Measurements from ENCODE around the gene ANKDD1B. TPM values are rescaled to one million over a fixed set of nuclear protein-coding genes. Genes with fewer than 3 reads are reported as not detected.
A peak's percentile ranks its signal among the peaks of the same experiment; 100 is the strongest.

The ANKDD1B gene
- total RNA-seq, 1 experiment from 2014 or later, result 0.10 TPM

DNA sequence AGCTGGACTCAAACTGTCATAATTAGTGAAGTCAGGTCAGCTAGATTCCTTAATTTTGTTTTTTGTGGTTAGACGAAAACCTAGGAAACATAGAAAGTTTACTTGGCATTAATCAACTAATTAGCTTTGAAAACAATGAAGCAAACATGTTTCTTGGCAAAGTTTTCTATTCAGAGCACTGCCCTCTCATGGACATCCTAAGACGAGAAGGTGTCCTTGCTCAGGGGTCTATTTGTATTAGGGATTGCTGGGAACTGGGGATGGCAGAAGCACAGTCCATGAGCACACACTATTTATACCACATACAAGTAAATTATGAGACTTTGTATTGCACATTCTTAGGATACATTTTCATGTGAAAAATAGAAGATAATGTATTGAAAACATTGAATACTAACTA, 56.3 kb downstream of the ANKDD1B start:
- ATAC-seq (no peak), DNase-seq (ENCODE audit: low read depth, low spot score) (no peak)
- Histone ChIP-seq H3K27me3 (ENCODE audit: control insufficient read depth, insufficient read depth, low read length) (no peaks in the 10 kb centered on the region), H3K4me1 (ENCODE audit: control insufficient read depth, insufficient read depth, low read length) (peaks cover 3% of the 10 kb centered on the region), H3K36me3 (ENCODE audit: control insufficient read depth, insufficient read depth, low read length) (0 out of 2 replicates have a peak, but pooled peaks cover 2% of the 10 kb centered on the region), H3K9me3 (ENCODE audit: control insufficient read depth, insufficient read depth, low read depth, low read length) (no peaks in the 10 kb centered on the region), H3K4me3 (ENCODE audit: low read depth in 2 of 2, low read length in 2 of 2) (no peak overlapping the region), H3K27ac (ENCODE audit: low read length) (no peak overlapping the region)
- TF ChIP-seq, protein P1, sequence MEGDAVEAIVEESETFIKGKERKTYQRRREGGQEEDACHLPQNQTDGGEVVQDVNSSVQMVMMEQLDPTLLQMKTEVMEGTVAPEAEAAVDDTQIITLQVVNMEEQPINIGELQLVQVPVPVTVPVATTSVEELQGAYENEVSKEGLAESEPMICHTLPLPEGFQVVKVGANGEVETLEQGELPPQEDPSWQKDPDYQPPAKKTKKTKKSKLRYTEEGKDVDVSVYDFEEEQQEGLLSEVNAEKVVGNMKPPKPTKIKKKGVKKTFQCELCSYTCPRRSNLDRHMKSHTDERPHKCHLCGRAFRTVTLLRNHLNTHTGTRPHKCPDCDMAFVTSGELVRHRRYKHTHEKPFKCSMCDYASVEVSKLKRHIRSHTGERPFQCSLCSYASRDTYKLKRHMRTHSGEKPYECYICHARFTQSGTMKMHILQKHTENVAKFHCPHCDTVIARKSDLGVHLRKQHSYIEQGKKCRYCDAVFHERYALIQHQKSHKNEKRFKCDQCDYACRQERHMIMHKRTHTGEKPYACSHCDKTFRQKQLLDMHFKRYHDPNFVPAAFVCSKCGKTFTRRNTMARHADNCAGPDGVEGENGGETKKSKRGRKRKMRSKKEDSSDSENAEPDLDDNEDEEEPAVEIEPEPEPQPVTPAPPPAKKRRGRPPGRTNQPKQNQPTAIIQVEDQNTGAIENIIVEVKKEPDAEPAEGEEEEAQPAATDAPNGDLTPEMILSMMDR (IDR thresholded peaks at IDR 0.05), result peak; percentile 27; the same call in 1 of the 2 replicates
- TF ChIP-seq TCF7L2 (IDR thresholded peaks at IDR 0.05; ENCODE audit: low read depth, low read length), result no peak
- ChIA-PET POLR2A (no interaction called here), CTCF (no interaction called here)
- intact Hi-C loops (cut with micrococcal nuclease; ENCODE audit: unreplicated experiment), result no loop called here
- in situ Hi-C loops (cut with HindIII; ENCODE audit: low pct_unique_long_range_greater_than_20kb, low sequenced_read_pairs), result no loop called here
- BruUV-seq (replicated peaks), result no TSS peak

- ChIA-PET POLR2A (no interaction called here), CTCF (no interaction called here)
- no peaks in the 10 kb centered on the region for H3K27me3 ChIP-seq (ENCODE audit: control insufficient read depth, insufficient read depth, low read length)
- TF ChIP-seq SIN3A (IDR thresholded peaks at IDR 0.05; ENCODE audit: borderline replicate concordance, insufficient read depth, low read depth, low read length) (no peak), POLR2AphosphoS5 (IDR thresholded peaks at IDR 0.05; ENCODE audit: low read depth, low read length) (no peak)
- TF ChIP-seq, protein P2, sequence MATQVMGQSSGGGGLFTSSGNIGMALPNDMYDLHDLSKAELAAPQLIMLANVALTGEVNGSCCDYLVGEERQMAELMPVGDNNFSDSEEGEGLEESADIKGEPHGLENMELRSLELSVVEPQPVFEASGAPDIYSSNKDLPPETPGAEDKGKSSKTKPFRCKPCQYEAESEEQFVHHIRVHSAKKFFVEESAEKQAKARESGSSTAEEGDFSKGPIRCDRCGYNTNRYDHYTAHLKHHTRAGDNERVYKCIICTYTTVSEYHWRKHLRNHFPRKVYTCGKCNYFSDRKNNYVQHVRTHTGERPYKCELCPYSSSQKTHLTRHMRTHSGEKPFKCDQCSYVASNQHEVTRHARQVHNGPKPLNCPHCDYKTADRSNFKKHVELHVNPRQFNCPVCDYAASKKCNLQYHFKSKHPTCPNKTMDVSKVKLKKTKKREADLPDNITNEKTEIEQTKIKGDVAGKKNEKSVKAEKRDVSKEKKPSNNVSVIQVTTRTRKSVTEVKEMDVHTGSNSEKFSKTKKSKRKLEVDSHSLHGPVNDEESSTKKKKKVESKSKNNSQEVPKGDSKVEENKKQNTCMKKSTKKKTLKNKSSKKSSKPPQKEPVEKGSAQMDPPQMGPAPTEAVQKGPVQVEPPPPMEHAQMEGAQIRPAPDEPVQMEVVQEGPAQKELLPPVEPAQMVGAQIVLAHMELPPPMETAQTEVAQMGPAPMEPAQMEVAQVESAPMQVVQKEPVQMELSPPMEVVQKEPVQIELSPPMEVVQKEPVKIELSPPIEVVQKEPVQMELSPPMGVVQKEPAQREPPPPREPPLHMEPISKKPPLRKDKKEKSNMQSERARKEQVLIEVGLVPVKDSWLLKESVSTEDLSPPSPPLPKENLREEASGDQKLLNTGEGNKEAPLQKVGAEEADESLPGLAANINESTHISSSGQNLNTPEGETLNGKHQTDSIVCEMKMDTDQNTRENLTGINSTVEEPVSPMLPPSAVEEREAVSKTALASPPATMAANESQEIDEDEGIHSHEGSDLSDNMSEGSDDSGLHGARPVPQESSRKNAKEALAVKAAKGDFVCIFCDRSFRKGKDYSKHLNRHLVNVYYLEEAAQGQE (IDR thresholded peaks at IDR 0.05; ENCODE audit: insufficient read depth in 1 of 2, low read depth in 2 of 2, low read length in 1 of 2), result no peak
- intact Hi-C loops (cut with micrococcal nuclease; ENCODE audit: unreplicated experiment), result no loop called here
- in situ Hi-C loops (cut with HindIII; ENCODE audit: low pct_unique_long_range_greater_than_20kb, low sequenced_read_pairs), result no loop called here
- ATAC-seq (peak; percentile 46; the same call in 1 of the 2 replicates), DNase-seq (ENCODE audit: low read depth, low spot score) (no peak)
- H3K4me3 ChIP-seq (ENCODE audit: low read depth in 2 of 2, low read length in 2 of 2), result no peak overlapping the region
- BruUV-seq (replicated peaks), result no TSS peak
- H3K4me1 ChIP-seq (ENCODE audit: control insufficient read depth, insufficient read depth, low read length), result peaks cover 3% of the 10 kb centered on the region
- H3K9me3 ChIP-seq (ENCODE audit: control insufficient read depth, insufficient read depth, low read depth, low read length), result no peaks in the 10 kb centered on the region
- 0 out of 2 replicates have a peak, but pooled peaks cover 2% of the 10 kb centered on the region for H3K36me3 ChIP-seq (ENCODE audit: control insufficient read depth, insufficient read depth, low read length)
- no peak overlapping the region for H3K27ac ChIP-seq (ENCODE audit: low read length)
Measured at GRCh38 chr5:75668445-75668844, 57.2 kb downstream of the ANKDD1B start.

DNA sequence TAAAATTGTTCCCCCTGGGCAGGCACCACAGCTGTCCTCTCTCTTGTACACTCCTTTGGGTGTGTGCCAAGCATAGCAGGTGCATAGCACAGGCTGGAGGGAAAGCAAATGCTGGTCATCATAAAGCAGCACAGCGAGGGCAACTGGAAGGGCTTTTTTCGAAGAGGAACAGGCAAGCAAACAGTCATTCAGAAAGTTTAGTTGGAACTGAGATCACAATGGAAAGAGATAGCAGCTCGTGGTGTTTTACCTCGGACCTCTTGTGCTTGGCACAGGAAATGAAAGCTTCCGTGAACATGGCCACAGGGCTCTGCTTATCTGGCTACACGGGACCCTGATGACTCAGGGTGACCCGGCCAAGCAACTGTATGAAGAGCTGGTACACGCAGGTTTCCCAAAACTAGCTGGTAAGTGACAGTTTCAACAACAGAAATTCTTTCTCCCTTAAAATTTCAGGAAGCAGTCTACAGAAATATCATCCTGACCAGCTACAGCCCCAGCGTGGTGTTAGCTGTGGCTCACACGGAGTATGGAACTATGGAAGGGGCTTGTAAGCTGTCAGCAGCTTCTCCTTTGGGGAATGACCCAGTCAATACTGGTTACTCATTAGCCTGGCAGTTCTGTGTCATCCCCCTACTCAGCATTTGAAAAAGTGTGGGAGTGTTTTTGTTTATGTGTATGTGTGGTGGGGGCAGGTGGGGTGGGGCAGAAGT, 57.9 kb downstream of the ANKDD1B start:
- DNase-seq (ENCODE audit: low read depth, low spot score) (no peak), ATAC-seq (peak; percentile 72)
- Histone ChIP-seq H3K9me3 (ENCODE audit: control insufficient read depth, insufficient read depth, low read depth, low read length) (no peaks in the 10 kb centered on the region), H3K4me1 (ENCODE audit: control insufficient read depth, insufficient read depth, low read length) (peaks cover 3% of the 10 kb centered on the region; the same call in 1 of the 2 replicates), H3K27ac (ENCODE audit: low read length) (peak overlapping the region; percentile 13; the same call in 1 of the 2 replicates), H3K36me3 (ENCODE audit: control insufficient read depth, insufficient read depth, low read length) (0 out of 2 replicates have a peak, but pooled peaks cover 2% of the 10 kb centered on the region), H3K27me3 (ENCODE audit: control insufficient read depth, insufficient read depth, low read length) (no peaks in the 10 kb centered on the region), H3K4me3 (ENCODE audit: low read depth in 2 of 2, low read length in 2 of 2) (no peak overlapping the region)
- no TSS peak for BruUV-seq (replicated peaks)
- in situ Hi-C loops (cut with HindIII; ENCODE audit: low pct_unique_long_range_greater_than_20kb, low sequenced_read_pairs) (no loop called here), intact Hi-C loops (cut with micrococcal nuclease; ENCODE audit: unreplicated experiment) (no loop called here)
- ChIA-PET CTCF (no interaction called here), POLR2A (no interaction called here)
- no peak for TF ChIP-seq POLR2AphosphoS5 (IDR thresholded peaks at IDR 0.05; ENCODE audit: low read depth, low read length)
- TF ChIP-seq TCF7L2 (IDR thresholded peaks at IDR 0.05; ENCODE audit: low read depth, low read length), result no peak
- TF ChIP-seq, protein P1 (IDR thresholded peaks at IDR 0.05), result no peak
- TF ChIP-seq, protein P2 (IDR thresholded peaks at IDR 0.05; ENCODE audit: insufficient read depth in 1 of 2, low read depth in 2 of 2, low read length in 1 of 2), result no peak
- no peak for TF ChIP-seq SIN3A (IDR thresholded peaks at IDR 0.05; ENCODE audit: borderline replicate concordance, insufficient read depth, low read depth, low read length)

All from Panc1 (cell line).